ENCODE results near the gene RPS6KA4. TPM values are rescaled to one million over a fixed set of nuclear protein-coding genes. Genes with fewer than 3 reads are reported as not detected.

The RPS6KA4 gene
- 0.46 and 0.67 TPM in 2 replicates for polyA plus RNA-seq

GRCh38 chr11:64358907-64359711 is at the start of gene RPS6KA4:
Gene RPS6KA4, plus strand, starts transcription at chr11:64359162. Its CDS starts 74 bp downstream, at chr11:64359236.

DNA sequence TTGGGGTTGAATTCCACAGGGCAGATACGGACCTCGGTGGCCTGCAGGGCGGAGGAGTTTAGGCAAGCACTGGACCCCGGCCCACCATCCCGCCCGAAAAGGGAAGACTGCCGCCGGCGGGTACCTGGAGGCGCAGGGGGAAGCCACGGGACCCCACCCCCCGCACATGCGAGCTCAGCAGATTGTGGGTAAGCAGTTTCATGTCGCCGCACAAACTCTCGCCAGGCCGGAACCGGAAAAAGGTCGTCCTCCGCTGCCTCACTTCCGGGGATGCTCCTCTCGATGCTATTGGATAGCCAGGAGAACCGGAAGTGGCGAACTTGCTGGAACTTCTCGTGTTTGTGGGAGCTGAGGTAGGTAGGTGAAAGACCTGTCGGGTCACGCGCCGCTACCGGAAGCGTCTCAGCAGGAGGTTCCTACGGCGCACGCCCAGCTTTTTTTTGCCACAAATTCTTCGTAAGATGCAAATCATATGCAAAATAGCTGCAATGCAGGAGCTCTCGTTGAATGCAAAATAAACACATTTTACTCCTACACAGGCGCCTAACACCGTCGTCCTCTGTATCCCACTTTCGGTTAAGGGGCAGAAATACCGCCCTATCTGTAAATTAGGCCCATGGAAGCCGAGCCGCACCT is 41.5 kb upstream of the RPS6KA4 start, which contains the start of gene TRMT112:
Gene TRMT112 (minus strand): TSS at position 235 of the 636 bp plus-strand sequence. CDS start 33 bp downstream, at position 202.

GRCh38 chr11:64317961-64318765 is 40.8 kb upstream of the RPS6KA4 start, which contains the start of gene PRDX5:
Gene PRDX5, plus strand, starts transcription at chr11:64318121. Its CDS starts 95 bp downstream, at chr11:64318216.

DNA sequence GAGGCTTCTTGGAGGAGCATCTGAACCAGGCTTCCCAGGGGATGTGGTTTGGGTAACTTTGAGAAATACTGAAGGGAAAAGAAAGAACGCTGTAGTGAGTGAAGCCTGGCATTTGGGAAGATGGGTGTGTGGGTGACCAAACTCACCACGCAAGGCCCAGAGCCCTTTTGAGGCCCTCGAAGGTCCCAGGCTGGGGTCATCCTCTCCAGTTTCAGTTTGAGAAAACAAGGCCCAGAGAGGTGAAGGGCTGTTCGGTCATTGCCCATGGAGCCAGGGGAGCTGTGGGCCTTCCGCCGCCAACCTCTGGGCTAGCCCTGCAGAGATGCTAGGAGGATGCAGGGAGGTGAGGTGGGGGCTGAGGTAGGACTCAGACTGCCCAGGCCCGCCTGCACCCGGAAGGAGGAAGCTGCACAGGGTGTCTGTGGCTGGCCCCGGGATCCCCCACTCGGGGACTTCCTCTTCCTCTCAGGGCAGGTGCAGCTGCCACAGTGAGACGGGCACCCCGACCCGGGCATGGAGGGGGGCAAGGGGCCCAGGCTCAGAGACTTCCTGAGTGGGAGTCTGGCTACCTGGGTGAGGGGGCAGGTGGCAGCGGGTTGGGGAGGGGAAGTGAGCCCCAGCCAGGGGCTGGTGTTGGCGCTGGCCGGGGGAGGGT is 19.1 kb upstream of the RPS6KA4 start, which contains the start of gene CCDC88B:
Gene CCDC88B (plus strand): TSS at position 451 of the 655 bp plus-strand sequence. CDS start 63 bp downstream, at position 514.

Other genes starting within 250 kb of the RPS6KA4 start
- gene MACROD1, start 193.0 kb upstream of the RPS6KA4 start, polyA plus RNA-seq: 1.9 TPM in 1 of 2 replicates, not detected in the other
- gene STIP1, start 173.0 kb upstream of the RPS6KA4 start, polyA plus RNA-seq: 43.6 and 47.9 TPM in 2 replicates
- gene FERMT3, start 152.4 kb upstream of the RPS6KA4 start, polyA plus RNA-seq: not detected in 2 replicates
- gene TRPT1, start 133.0 kb upstream of the RPS6KA4 start, polyA plus RNA-seq: 15.5 and 43.1 TPM in 2 replicates
- 8.7 and 9.8 TPM in 2 replicates for gene NUDT22, start 132.9 kb upstream of the RPS6KA4 start, polyA plus RNA-seq
- 8.8 and 9.0 TPM in 2 replicates for gene DNAJC4, start 128.6 kb upstream of the RPS6KA4 start, polyA plus RNA-seq
- gene VEGFB, start 124.6 kb upstream of the RPS6KA4 start, polyA plus RNA-seq: 9.3 and 11.2 TPM in 2 replicates
- 387 and 624 TPM in 2 replicates for gene FKBP2, start 118.1 kb upstream of the RPS6KA4 start, polyA plus RNA-seq
- gene PPP1R14B, start 112.2 kb upstream of the RPS6KA4 start, polyA plus RNA-seq: 25.5 and 42.6 TPM in 2 replicates
- gene PLCB3, start 107.6 kb upstream of the RPS6KA4 start, polyA plus RNA-seq: 6.8 and 9.9 TPM in 2 replicates
- 9.3 and 18.9 TPM in 2 replicates for gene BAD, start 74.5 kb upstream of the RPS6KA4 start, polyA plus RNA-seq
- 4.4 and 8.0 TPM in 2 replicates for gene GPR137, start 73.3 kb upstream of the RPS6KA4 start, polyA plus RNA-seq
- 0.17 TPM in 1 of 2 replicates, not detected in the other for gene KCNK4, start 67.9 kb upstream of the RPS6KA4 start, polyA plus RNA-seq
- gene CATSPERZ, start 58.8 kb upstream of the RPS6KA4 start, polyA plus RNA-seq: not detected in 2 replicates
- 2.4 and 7.9 TPM in 2 replicates for gene ESRRA, start 53.6 kb upstream of the RPS6KA4 start, polyA plus RNA-seq
- gene TRMT112, start 41.6 kb upstream of the RPS6KA4 start, polyA plus RNA-seq: 247 and 261 TPM in 2 replicates
- 352 and 367 TPM in 2 replicates for gene PRDX5, start 41.0 kb upstream of the RPS6KA4 start, polyA plus RNA-seq
- gene CCDC88B, start 19.0 kb upstream of the RPS6KA4 start, polyA plus RNA-seq: not detected in 2 replicates
- gene SLC22A11, start 196.8 kb downstream of the RPS6KA4 start, polyA plus RNA-seq: not detected in 2 replicates
- gene SLC22A12, start 232.1 kb downstream of the RPS6KA4 start, polyA plus RNA-seq: not detected in 2 replicates